GM23248 (cell line): ENCODE measurements around the gene SPRED3.

Source experiments
- EZH2 ChIP-seq: fragments of 200-600 bp; sonication (generic); IDR thresholded peaks from 2 replicates; pipeline ENCODE4 v1.6.1; 2018; ENCODE audit warnings: antibody characterized with exemption, mild to moderate bottlenecking; ENCODE audit not compliant: insufficient read depth, poor library complexity, severe bottlenecking
- EZH2phosphoT487 ChIP-seq: fragments of 200-600 bp; sonication (generic); IDR thresholded peaks from 2 replicates; pipeline ENCODE4 v1.6.1; 2018; ENCODE audit warnings: antibody characterized with exemption, moderate library complexity, mild to moderate bottlenecking, low read depth; ENCODE audit not compliant: insufficient read depth

DNA sequence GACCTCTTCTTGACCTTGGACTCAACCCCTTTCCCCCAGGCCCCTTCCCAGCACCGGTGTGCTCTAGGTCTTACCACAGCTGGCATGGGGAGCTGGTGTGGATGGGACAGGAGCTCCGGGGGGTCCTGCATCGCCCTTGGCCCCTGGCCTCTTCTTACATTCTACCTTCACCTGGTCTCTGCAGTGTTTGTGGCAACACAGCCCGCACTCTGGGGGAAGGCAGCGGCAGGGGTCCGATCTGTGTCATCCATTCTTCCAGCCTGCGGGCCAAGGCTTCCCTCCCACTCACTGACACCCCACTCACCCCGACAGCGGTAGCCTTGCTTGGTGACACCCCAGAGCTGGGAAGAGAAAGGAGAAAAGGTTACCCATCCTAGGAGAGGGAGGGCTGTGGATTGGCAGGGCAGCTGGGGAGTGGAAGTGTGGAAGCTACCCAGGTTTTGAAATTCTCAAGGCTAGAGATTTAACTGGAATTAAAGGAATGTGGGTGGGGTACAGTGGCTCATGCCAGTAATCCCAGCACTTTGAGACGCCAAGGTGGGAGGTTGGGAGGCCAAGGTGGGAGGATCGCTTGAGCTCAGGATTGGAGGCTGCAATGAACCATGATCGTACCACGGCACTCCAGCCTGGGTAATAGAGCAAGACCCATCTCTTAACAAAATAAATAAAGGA, 22.7 kb downstream of the SPRED3 start:
- TF ChIP-seq EZH2 = no peak
- TF ChIP-seq EZH2phosphoT487 = no peak
